SK-N-SH treated with all-trans-retinoic acid at 6 μM for 48 hours (cell line): ENCODE data around the gene TMEM213.

ENCODE experiments used
- ATAC-seq: fragments of 200-7000 bp; cut with Tn5 transposase; 3 replicates; pipeline ENCODE4 v1.9.1; 2020; ENCODE audit warnings: mild to moderate bottlenecking, moderate library complexity
- ARNTL ChIP-seq: fragments of 450-650 bp; formaldehyde crosslinking; IDR thresholded peaks from 2 replicates; pipeline ENCODE4 v1.5.0; 2020; ENCODE audit warnings: low read depth, mild to moderate bottlenecking, moderate library complexity, borderline replicate concordance
- BACH2 ChIP-seq: fragments of 250-450 bp; sonication (Bioruptor Pico); IDR thresholded peaks from 2 replicates; pipeline ENCODE4 v1.9.0; 2021; ENCODE audit warnings: mild to moderate bottlenecking, borderline replicate concordance
- CREB5 ChIP-seq: fragments of 250-450 bp; sonication (Bioruptor Pico); IDR thresholded peaks from 2 replicates; pipeline ENCODE4 v1.5.1; 2020; ENCODE audit warnings: low read depth, mild to moderate bottlenecking, moderate library complexity
- CSDC2 ChIP-seq: fragments of 250-450 bp; sonication (Bioruptor Pico); IDR thresholded peaks from 2 replicates; pipeline ENCODE4 v1.5.0; 2020; ENCODE audit warnings: mild to moderate bottlenecking, moderate library complexity
- CSRNP3 ChIP-seq: fragments of 250-450 bp; sonication (Bioruptor Pico); IDR thresholded peaks from 2 replicates; pipeline ENCODE4 v1.5.1; 2021; ENCODE audit warnings: mild to moderate bottlenecking, moderate library complexity
- ESRRG ChIP-seq: fragments of 250-450 bp; sonication (Bioruptor Pico); IDR thresholded peaks from 2 replicates; pipeline ENCODE4 v1.6.1; 2021; ENCODE audit warnings: mild to moderate bottlenecking
- GLIS3 ChIP-seq: fragments of 250-450 bp; sonication (Bioruptor Pico); IDR thresholded peaks from 2 replicates; pipeline ENCODE4 v1.5.0; 2020; ENCODE audit warnings: mild to moderate bottlenecking, moderate library complexity
- ISL1 ChIP-seq: fragments of 250-450 bp; sonication (Bioruptor Pico); IDR thresholded peaks from 2 replicates; pipeline ENCODE4 v2.1.2; 2022; ENCODE audit warnings: mild to moderate bottlenecking, moderate library complexity
- OSR1 ChIP-seq: fragments of 250-450 bp; sonication (Bioruptor Pico); IDR thresholded peaks from 2 replicates; pipeline ENCODE4 v1.8.0; 2022; ENCODE audit warnings: moderate library complexity, mild to moderate bottlenecking, inconsistent platforms
- PATZ1 ChIP-seq: fragments of 250-450 bp; sonication (Bioruptor Pico); IDR thresholded peaks from 2 replicates; pipeline ENCODE4 v1.8.0; 2020; ENCODE audit warnings: mild to moderate bottlenecking, moderate library complexity, borderline replicate concordance
- POU6F1 ChIP-seq: fragments of 250-450 bp; sonication (Bioruptor Pico); IDR thresholded peaks from 2 replicates; pipeline ENCODE4 v1.8.0; 2021; ENCODE audit warnings: low read depth, mild to moderate bottlenecking, moderate library complexity, borderline replicate concordance
- PPARA ChIP-seq: fragments of 250-450 bp; sonication (Bioruptor Pico); IDR thresholded peaks from 2 replicates; pipeline ENCODE4 v1.5.0; 2020; ENCODE audit warnings: mild to moderate bottlenecking, borderline replicate concordance
- RARB ChIP-seq: fragments of 250-450 bp; sonication (Bioruptor Pico); IDR thresholded peaks from 2 replicates; pipeline ENCODE4 v1.8.0; 2021; ENCODE audit warnings: mild to moderate bottlenecking, moderate library complexity
- SNAI2 ChIP-seq: fragments of 250-450 bp; sonication (Bioruptor Pico); IDR thresholded peaks from 2 replicates; pipeline ENCODE4 v1.5.0; 2020; ENCODE audit warnings: mild to moderate bottlenecking, moderate library complexity
- TCF4 ChIP-seq: fragments of 250-450 bp; sonication (Bioruptor Pico); IDR thresholded peaks from 2 replicates; pipeline ENCODE4 v1.8.0; 2021; ENCODE audit warnings: mild to moderate bottlenecking, moderate library complexity, borderline replicate concordance
- TOX ChIP-seq: fragments of 250-450 bp; sonication (Bioruptor Pico); IDR thresholded peaks from 2 replicates; pipeline ENCODE4 v1.8.0; 2021; ENCODE audit warnings: mild to moderate bottlenecking, moderate library complexity, borderline replicate concordance
- TSHZ2 ChIP-seq: fragments of 250-450 bp; sonication (Bioruptor Pico); IDR thresholded peaks from 2 replicates; pipeline ENCODE4 v1.5.0; 2020; ENCODE audit warnings: mild to moderate bottlenecking, moderate library complexity
- ZC3H10 ChIP-seq: fragments of 250-450 bp; sonication (Bioruptor Pico); IDR thresholded peaks from 2 replicates; pipeline ENCODE4 v1.5.1; 2021; ENCODE audit warnings: mild to moderate bottlenecking, moderate library complexity
- ZFP3 ChIP-seq: fragments of 250-450 bp; sonication (Bioruptor Pico); IDR thresholded peaks from 2 replicates; pipeline ENCODE4 v1.5.0; 2020; ENCODE audit warnings: mild to moderate bottlenecking, moderate library complexity
- ZFP30 ChIP-seq: fragments of 450-650 bp; formaldehyde crosslinking; IDR thresholded peaks from 2 replicates; pipeline ENCODE4 v1.5.0; 2022; ENCODE audit warnings: mild to moderate bottlenecking, moderate library complexity
- ZNF565 ChIP-seq: fragments of 450-650 bp; formaldehyde crosslinking; conservative IDR thresholded peaks from 2 replicates; pipeline ENCODE4 v1.5.0; 2020; ENCODE audit warnings: low read depth, mild to moderate bottlenecking, moderate library complexity
- ZNF70 ChIP-seq: fragments of 450-650 bp; formaldehyde crosslinking; IDR thresholded peaks from 2 replicates; pipeline ENCODE4 v1.5.0; 2020; ENCODE audit warnings: mild to moderate bottlenecking, moderate library complexity
- ZNF8 ChIP-seq: fragments of 450-650 bp; formaldehyde crosslinking; IDR thresholded peaks from 2 replicates; pipeline ENCODE4 v1.5.0; 2020; ENCODE audit warnings: mild to moderate bottlenecking, moderate library complexity

Gene TMEM213

GRCh38 chr7:138864667-138865066 is 66.9 kb downstream of the TMEM213 start:
- no peak for TF ChIP-seq ZNF8 (CRISPR knock-in tag)
- TF ChIP-seq ZC3H10 (CRISPR knock-in tag): peak; percentile 66; the same call in 1 of the 2 replicates
- 0 out of 2 replicates have a peak, but pooled peaks have one; percentile 33 for TF ChIP-seq PATZ1 (CRISPR knock-in tag)
- peak; percentile 57 for TF ChIP-seq ISL1 (CRISPR knock-in tag)
- peak; percentile 83 for ATAC-seq

- TF ChIP-seq OSR1 (CRISPR knock-in tag) (no peak), TSHZ2 (no peak), ARNTL (no peak), CREB5 (CRISPR knock-in tag) (no peak), CSDC2 (CRISPR knock-in tag) (no peak), SNAI2 (CRISPR knock-in tag) (no peak), ESRRG (no peak), ZNF565 (CRISPR knock-in tag) (no peak), RARB (CRISPR knock-in tag) (no peak), TOX (CRISPR knock-in tag) (no peak), GLIS3 (CRISPR knock-in tag) (no peak), PPARA (CRISPR knock-in tag) (no peak), CSRNP3 (CRISPR knock-in tag) (no peak)
- peak; percentile 17; the same call in 1 of the 3 replicates for ATAC-seq
These were observed 68.0 kb downstream of the TMEM213 start for GRCh38 chr7:138865843-138866242.

GRCh38 chr7:138866353-138866752 is 68.6 kb downstream of the TMEM213 start:
- ATAC-seq: no peak
- TF ChIP-seq ZNF8 (CRISPR knock-in tag) (no peak), PPARA (CRISPR knock-in tag) (no peak), TCF4 (CRISPR knock-in tag) (no peak), CSRNP3 (CRISPR knock-in tag) (no peak), CSDC2 (CRISPR knock-in tag) (no peak), PATZ1 (CRISPR knock-in tag) (no peak), SNAI2 (CRISPR knock-in tag) (no peak), ZNF70 (CRISPR knock-in tag) (no peak), RARB (CRISPR knock-in tag) (no peak), POU6F1 (CRISPR knock-in tag) (no peak), ZC3H10 (CRISPR knock-in tag) (no peak), ZFP30 (CRISPR knock-in tag) (no peak), ZNF565 (CRISPR knock-in tag) (no peak), ARNTL (no peak), BACH2 (CRISPR knock-in tag) (no peak), ZFP3 (CRISPR knock-in tag) (no peak)
- TF ChIP-seq, all 23 proteins: peak for 0
